Dendritic cell treated with granulocyte-macrophage colony-stimulating factor and Interleukin-4, amounts not matched to agents 40 ng/mL and 50 ng/mL, for 4 days (primary cell): Measurements from ENCODE around the gene SF3B2.
"Not testable (repeated sequence)": the region's sequence is repeated elsewhere in the genome, so short reads cannot be mapped to it uniquely, and the experiment has no call there.

ENCODE experiments used
- H3K27ac Mint-ChIP-seq: one replicate; pipeline ENCODE4 v1.8.0; 2022; ENCODE audit warnings: mild to moderate bottlenecking, mixed read lengths
- H3K27me3 Mint-ChIP-seq: one replicate; pipeline ENCODE4 v1.8.0; 2022; ENCODE audit warnings: mild to moderate bottlenecking, mixed read lengths
- H3K36me3 Mint-ChIP-seq: one replicate; pipeline ENCODE4 v1.8.0; 2022; ENCODE audit warnings: low read depth, mixed read lengths
- H3K4me1 Mint-ChIP-seq: one replicate; pipeline ENCODE4 v1.8.0; 2022; ENCODE audit warnings: low read depth, mixed read lengths
- H3K4me3 Mint-ChIP-seq: one replicate; pipeline ENCODE4 v1.8.0; 2022; ENCODE audit warnings: mild to moderate bottlenecking, moderate library complexity, mixed read lengths
- H3K9me3 Mint-ChIP-seq: one replicate; pipeline ENCODE4 v1.8.0; 2022; ENCODE audit warnings: mixed read lengths
- intact Hi-C: fragments of 100-400 bp; cut with micrococcal nuclease; formaldehyde crosslinking; loops from one replicate; pipeline ENCODE4 v1.15.0; 2022

SF3B2 gene

DNA sequence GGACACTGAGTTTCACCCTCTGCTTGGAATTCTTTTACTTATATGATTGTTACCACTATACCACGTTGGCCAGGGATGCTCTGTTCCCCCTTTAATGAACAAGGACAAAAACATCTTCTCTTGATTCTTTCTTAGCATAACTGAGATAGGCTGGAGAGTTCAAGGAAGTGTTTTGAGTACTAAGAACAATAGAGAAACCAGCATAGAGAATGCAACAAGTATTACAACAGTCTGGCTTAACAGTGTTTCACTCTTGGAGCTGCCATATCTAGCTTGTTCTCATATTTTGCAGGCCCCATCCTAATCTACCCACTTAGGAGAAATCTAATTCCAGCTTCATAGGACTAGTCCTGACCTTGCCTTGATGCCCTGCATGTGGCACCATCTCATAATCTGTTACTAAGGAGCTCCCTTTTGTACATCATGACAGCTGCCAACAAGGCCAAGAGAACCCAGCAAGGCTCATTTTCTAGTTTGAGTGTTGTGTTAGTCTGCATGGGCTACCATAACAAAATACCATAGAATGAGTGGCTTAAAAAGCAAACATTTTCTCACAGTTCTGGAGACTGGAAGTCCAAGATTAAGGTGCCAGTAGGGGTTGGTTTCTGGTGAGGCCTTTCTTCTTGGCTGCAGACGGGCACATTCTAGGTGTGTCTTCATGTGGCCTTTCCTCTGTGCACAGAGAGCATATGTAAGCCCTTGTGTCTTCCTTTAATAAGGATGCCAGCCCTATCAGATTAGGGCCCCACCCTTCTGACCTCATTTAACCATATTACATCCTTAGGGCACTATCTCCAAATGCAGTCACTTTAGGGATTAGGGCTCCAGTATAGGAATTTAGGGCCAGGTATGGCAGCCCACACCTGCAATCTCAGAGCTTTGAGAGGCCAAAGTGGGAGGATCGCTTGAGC is 55.7 kb downstream of the SF3B2 start:
- peaks cover 46% of the 10 kb centered on the region for H3K4me1 Mint-ChIP-seq
- H3K27ac Mint-ChIP-seq = peak overlapping the region; percentile 11
- H3K9me3 Mint-ChIP-seq = no peaks in the 10 kb centered on the region
- intact Hi-C loops = no loop called here
- no peaks in the 10 kb centered on the region for H3K27me3 Mint-ChIP-seq
- peaks cover 8% of the 10 kb centered on the region for H3K36me3 Mint-ChIP-seq
- H3K4me3 Mint-ChIP-seq = no peak overlapping the region

DNA sequence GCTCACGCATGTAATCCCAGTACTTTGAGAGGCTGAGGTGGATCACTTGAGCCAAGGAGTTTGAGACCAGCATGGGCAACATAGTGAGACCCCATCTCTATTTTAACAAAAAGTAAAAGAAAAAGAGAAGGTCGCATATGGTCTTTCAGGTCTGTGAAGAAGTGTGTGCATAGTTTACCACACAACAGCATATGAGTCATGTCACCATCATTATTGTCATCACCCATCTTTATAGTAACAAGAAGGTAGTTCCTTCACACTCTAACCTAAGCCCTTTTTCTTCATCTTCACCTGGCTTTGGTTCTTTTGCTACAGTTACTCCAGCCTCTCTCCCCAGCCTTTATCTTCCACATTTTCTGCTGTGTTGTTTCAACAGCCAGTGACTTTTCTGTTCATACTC is 57.1 kb downstream of the SF3B2 start:
- peaks cover 58% of the 10 kb centered on the region for H3K4me1 Mint-ChIP-seq
- H3K27ac Mint-ChIP-seq = peak overlapping the region; percentile 0
- H3K9me3 Mint-ChIP-seq = no peaks in the 10 kb centered on the region
- intact Hi-C loops = no loop called here
- no peaks in the 10 kb centered on the region for H3K27me3 Mint-ChIP-seq
- peaks cover 8% of the 10 kb centered on the region for H3K36me3 Mint-ChIP-seq
- H3K4me3 Mint-ChIP-seq = no peak overlapping the region

DNA sequence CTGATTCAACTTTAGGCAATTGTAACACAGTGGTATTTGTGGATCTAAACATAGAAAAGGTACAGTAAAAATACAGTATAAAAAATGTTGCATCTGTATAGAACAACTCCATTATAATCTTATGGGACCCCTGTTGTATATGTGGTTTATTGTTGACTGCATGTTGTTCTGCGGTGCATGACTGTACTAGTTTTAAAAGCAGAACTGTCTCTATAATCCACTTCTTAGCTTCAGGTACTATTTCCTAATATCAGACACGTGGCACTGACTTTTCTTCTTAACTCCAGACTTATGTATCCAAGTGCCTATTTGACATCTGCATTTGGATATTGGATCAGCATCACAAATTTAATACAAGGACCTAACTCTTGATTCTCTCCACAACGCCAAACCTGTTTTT is 59.0 kb downstream of the SF3B2 start:
- peaks cover 70% of the 10 kb centered on the region for H3K4me1 Mint-ChIP-seq
- peaks cover 8% of the 10 kb centered on the region for H3K36me3 Mint-ChIP-seq
- H3K4me3 Mint-ChIP-seq = no peak overlapping the region
- no peaks in the 10 kb centered on the region for H3K9me3 Mint-ChIP-seq
- intact Hi-C loops = no loop called here
- peak overlapping the region; percentile 79 for H3K27ac Mint-ChIP-seq
- no peaks in the 10 kb centered on the region for H3K27me3 Mint-ChIP-seq

DNA sequence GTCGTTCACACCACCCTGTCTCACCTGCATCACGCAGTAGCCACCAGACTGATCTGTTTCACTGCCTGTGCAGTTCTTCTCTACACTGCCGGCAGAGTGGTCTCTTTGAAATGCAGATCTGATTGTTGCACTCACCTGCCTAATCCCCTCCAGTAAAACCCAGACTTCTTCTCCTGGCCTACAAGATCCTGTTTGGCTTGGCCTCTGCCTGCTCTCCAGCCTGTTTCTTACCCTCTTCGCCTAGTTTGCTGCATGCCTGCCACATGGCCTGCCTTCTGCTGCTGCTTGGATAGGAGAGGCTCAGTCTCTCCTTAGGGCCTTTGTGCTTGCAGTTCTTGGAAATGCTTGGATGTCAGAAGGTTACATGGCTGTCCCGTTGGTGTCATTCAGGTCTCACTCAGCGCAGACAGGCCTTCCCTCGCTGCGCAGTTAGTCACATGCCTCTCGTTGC is 59.9 kb downstream of the SF3B2 start:
- no peaks in the 10 kb centered on the region for H3K9me3 Mint-ChIP-seq
- no peaks in the 10 kb centered on the region for H3K27me3 Mint-ChIP-seq
- intact Hi-C loops = loop anchor here (2.0 kb wide), 1 partner anchor 15 kb away; no protein-coding TSS in a partner anchor
- peaks cover 8% of the 10 kb centered on the region for H3K36me3 Mint-ChIP-seq
- peaks cover 71% of the 10 kb centered on the region for H3K4me1 Mint-ChIP-seq
- H3K4me3 Mint-ChIP-seq = peak overlapping the region; percentile 45
- peak overlapping the region; percentile 79 for H3K27ac Mint-ChIP-seq

DNA sequence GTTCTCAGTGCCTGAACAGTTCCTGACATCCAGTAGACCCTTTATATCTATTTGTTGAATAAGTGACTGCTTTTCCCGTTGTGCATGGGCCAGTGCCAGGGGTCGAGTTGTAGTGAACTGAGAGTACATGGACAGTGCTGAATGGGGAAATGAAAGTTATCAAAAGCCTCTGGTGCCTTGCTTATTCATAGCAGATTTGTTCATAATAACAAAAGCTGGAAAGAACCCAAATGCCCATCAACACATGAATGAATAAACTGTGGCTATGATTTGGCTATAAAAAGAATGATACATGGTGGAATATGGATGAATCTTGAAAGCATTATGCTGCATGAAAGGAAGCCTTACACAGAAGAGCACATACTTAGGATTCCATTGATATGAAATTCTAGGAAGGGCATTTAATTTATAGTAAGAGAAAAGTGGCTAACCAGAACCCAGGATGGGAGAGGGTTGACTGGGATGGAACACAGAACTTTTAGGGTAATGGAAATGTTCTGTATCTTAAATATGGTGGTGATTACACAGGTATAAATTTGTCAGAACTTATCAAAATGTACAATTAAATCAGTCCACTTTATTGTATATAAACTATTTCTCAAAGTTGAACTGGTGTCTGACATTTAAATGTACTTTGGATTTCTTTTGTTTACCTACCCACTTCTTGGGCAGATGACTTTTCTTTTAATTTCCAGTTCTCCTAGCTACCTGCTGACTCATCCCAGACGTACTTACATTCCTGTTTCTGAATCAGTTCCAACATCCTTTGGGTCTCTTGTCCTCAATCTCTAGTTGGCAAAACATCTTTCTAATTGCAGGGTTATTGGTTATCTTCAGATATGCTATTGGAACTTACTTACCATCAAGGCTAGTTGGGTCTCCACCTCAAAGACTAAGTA is 60.7 kb downstream of the SF3B2 start:
- Mint-ChIP-seq H3K4me1 (peaks cover 66% of the 10 kb centered on the region), H3K4me3 (peak overlapping the region; percentile 55), H3K27ac (peak overlapping the region; percentile 79), H3K27me3 (no peaks in the 10 kb centered on the region), H3K9me3 (no peaks in the 10 kb centered on the region), H3K36me3 (peaks cover 8% of the 10 kb centered on the region)
- intact Hi-C loops = loop anchor here (2.0 kb wide), 1 partner anchor 14 kb away; no protein-coding TSS in a partner anchor

DNA sequence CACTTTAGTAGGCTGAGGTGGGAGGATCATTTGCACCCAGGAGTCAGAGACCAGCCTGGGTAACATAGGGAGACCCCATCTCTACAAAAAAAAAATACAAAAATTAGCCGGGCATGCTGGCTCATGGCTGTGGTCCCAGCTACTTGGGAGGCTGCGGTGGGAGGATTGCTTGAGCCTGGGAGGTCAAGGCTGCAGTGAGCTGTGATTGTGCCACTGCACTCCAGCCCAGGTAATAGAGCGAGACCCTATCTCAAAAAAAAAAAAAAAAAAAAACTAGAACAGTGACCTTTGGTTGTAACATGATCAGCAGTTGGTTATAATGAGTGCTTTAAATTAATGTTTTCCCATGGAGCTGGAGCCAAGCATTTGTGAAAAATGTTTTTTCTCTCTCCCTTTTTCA is 62.8 kb downstream of the SF3B2 start:
- intact Hi-C loops, H3K27me3 Mint-ChIP-seq, H3K9me3 Mint-ChIP-seq, H3K27ac Mint-ChIP-seq, H3K36me3 Mint-ChIP-seq, H3K4me3 Mint-ChIP-seq: not testable (repeated sequence)
- peaks cover 51% of the 10 kb centered on the region for H3K4me1 Mint-ChIP-seq

DNA sequence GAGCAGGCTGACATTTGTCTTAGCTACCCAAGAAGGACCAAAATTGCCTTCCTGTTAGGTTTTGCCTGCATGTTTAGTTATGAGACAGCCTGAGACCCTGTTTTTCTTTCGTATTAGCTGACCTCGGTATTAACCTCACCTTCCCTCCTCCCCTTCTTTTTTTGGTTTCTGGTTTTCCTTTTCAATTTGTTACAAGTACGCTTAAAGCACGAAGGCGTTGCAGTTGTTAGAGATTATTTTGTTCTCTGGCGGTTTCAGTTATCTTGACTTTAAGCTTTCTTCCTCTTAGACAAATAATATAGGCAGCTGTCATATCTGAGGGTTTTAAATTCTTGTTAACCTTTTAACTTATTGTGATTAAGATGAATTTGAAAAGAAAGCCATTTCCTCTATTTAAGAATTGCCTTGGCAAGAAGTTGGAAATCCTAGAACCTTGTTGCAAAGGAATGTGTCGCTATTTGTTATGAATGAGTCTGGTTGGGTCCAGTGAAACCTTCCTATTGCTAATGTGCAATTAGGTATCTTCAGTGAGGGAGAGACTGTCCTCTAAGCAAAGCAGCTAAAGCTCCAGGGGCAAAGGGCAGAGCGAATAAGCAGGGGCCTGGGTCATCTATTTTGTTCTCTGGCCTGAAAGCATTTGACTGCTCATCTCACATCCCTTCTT is 63.6 kb downstream of the SF3B2 start:
- H3K9me3 Mint-ChIP-seq = no peaks in the 10 kb centered on the region
- peaks cover 54% of the 10 kb centered on the region for H3K4me1 Mint-ChIP-seq
- no peaks in the 10 kb centered on the region for H3K36me3 Mint-ChIP-seq
- no peaks in the 10 kb centered on the region for H3K27me3 Mint-ChIP-seq
- H3K4me3 Mint-ChIP-seq = peak overlapping the region; percentile 50
- intact Hi-C loops = no loop called here
- peak overlapping the region; percentile 66 for H3K27ac Mint-ChIP-seq

DNA sequence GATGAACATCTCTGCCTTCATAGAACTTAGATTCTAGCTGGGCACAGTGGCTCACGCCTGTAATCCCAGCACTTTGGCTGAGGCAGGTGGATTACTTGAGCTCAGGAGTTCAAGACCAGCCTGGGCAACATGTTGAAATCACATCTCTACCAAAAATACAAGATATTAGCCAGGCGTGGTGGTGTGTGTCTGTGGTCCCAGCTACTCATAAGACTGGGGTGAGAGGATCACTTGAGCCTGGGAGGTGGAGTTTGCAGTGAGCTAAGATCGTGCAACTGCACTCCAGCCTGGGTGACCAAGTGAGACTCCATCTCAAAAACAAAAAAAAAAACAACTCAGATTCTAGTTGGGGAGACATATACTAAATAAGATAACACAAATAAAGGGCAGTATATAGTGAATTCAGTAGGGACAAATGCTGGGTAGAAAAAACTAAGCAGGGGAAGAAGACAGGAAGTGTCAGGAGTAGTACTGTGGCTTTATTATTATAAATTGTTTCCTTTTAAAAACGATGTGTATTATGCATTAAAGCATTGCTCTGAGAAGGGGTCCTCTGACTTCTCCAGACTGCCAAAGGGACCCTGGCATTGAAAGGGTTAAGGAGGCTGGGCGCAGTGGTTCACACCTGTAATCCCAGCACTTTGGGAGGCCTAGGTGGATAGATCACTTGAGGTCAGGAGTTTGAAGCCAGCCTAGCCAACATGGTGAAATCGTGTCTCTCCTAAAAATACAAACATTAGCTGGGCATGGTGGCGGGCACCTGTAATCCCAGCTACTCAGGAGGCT is 64.6 kb downstream of the SF3B2 start:
- no peaks in the 10 kb centered on the region for H3K9me3 Mint-ChIP-seq
- no peaks in the 10 kb centered on the region for H3K36me3 Mint-ChIP-seq
- intact Hi-C loops = no loop called here
- no peaks in the 10 kb centered on the region for H3K27me3 Mint-ChIP-seq
- no peak overlapping the region for H3K4me3 Mint-ChIP-seq
- H3K4me1 Mint-ChIP-seq = peaks cover 57% of the 10 kb centered on the region
- peak overlapping the region; percentile 52 for H3K27ac Mint-ChIP-seq

DNA sequence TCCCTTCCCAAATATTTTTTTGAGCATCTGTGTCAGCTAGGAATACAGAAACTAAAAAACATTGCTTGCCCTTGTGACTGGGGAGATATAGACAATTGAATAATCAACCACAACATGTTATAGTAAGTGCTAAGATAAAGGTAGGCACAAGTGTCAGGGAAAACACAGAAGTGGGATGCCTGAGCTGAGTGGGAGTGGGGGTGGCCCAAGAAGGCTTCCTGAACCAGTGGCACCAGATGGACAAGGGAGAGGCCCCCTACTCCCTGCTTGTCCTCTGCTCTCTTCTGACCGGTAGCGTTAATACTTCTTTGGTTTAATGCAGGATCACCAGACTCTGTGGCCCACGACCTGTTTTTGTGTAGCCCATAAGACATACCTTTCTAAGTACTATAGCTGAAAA is 66.7 kb downstream of the SF3B2 start:
- Mint-ChIP-seq H3K9me3 (no peaks in the 10 kb centered on the region), H3K27me3 (no peaks in the 10 kb centered on the region), H3K4me1 (peaks cover 36% of the 10 kb centered on the region), H3K36me3 (no peaks in the 10 kb centered on the region), H3K27ac (no peak overlapping the region), H3K4me3 (no peak overlapping the region)
- intact Hi-C loops = no loop called here
